ENCODE data around the gene POLR1A.

Gene POLR1A

DNA sequence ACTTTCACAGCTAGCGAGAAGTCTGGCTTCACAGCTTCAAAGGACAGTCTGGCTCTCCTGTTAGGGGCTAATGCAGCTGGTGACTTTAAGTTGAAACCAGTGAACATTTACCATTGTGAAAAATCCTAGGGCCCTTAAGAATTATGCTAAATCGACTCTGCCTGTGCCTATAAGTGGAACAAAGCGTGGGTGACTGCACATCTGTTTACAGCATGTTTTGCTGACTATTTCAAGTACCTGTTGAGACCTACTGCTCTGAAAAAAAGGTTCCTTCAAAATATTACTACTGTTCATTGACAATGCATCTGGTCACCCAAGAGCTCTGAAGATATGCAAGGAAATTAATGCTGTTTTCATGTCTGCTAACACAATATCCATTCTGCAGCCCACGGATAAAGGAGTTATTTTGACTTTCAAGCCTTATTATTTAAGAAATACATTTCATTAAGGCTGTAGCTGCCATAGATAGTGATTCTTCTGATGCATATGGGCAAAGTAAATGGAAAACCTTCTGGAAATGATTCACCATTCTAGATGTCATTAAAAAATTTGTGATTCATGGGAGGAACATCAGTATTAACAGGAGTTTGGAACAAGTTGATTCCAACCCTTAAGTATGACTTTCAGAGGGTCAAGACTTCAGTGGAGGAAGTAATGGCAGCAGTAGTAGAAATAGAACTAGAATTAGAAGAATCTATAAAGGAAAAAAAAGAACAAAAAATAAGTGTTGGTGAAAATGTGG lies 48.9 kb downstream of the POLR1A start:
- no peak for DNase-seq

DNA sequence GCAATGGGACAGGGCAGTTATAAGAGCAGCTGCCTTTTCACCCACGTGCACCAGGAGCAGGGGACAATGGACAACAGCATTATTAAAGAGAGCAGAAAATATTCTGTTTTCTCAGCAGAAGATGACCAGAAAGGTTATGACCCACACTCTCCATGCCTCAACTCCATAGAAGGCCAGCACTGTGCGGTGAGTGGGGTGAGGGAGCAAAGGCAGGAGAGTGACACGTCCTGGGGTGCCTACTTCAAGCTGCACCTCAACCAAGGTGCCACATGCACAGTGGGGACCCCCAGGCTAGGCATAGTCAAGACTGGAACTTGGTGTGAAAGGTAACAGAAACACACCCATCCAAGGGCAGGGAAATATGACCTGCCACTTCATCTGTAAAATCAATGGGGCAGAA lies 50.4 kb downstream of the POLR1A start:
- DNase-seq, result no peak

DNA sequence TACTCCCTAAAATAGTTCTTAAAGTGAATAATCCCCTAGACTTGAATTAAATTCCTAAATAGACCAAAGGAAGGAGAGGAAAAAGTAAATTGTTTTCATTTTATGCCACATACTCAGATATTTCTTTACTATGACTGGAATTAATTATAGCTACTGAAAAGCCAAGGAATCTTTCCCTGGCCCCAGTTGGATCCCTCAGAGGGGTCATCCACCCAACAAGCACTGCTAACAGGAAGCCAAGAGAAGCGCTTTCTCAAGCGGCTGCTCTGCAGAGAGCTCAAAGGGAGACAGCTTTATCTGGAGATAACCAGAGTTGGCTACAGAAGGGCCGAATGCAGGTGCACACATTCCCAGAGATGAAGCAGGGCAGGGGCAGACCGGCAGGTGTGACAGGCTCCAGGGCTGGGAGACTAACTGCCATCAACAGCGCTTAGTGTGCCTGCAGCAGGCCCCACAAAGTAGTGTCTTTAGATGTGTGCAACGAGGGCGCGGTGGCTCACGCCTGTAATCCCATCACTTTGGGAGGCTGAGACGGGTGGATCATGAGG lies 51.1 kb downstream of the POLR1A start:
- no peak for DNase-seq

DNA sequence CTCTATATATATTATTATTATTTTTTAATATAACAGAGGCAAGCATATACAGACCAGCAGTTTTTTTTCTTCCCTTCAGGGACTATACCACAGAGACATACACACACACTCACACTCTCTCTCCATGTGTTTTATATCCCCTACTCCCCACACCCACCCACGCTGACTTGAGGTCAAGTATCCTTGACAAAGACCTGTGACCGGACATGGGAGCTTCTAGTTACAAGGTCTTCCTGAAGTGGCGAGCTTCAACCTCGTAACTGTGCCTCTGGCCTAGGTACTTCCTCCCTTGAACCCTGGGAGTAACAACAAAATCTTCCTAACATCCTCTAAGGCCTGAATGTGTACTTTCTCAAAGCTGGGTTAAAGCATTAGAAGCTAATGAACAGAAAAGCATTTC lies 52.5 kb downstream of the POLR1A start:
- DNase-seq, result no peak

DNA sequence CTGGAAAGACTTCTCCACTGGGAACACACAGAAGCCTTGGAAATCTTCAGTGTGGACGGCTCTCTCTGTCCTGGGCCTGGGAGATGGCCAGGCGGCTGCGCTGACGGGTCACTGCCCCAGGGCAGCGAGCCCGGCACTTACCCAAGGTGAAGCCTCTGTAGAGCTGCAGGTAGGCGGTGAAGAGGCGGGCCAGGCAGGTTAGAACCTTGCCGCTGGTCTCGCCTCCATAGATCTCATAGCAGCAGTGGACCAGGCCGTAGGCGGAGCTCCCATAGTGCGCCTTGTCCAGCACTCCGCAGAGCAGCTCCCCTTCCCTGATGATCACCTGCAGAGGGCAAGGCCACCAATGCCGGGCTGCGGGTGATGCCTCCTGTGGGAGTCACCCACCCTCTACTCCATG lies 53.0 kb downstream of the POLR1A start:
- no peak for DNase-seq

DNA sequence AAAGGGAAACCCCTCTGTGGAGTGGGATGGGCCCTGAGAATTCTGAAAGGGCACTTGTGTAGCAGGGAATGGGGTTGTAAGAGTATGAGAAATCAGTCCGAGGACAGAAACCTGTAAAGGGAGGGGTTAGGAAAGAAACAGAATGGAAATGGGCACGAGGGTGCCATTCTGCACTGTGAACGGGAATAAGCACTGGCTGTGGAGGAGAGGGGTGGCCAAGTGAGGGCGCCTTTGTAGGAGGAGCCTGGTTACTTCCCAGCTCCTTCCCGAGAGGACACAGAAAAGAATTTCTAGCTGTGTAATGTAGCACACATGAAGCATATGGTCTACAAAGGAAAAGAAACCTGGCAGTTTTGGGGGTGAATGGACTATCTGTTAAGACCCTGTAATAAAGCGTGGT lies 53.4 kb downstream of the POLR1A start:
- DNase-seq, result no peak

DNA sequence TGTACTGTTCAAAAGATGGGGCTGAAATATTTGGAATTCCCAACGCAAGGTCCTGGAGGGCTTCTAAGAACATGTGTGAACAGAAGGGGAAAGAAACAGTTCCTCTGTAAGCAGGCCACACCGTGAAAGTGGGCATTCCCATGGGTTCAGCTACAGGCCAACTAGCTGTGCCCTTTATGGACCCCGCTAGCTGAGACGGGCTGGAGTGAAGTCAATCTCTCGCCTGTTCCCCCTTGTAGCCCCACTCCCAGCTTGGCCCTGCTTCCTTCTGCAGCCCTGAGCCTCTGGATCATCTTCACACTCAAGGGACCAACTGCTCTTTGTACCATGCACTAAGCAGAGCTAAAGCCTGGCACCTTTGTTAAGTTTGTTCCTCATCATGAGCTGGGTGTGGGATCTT lies 55.4 kb downstream of the POLR1A start:
- DNase-seq, result no peak

DNA sequence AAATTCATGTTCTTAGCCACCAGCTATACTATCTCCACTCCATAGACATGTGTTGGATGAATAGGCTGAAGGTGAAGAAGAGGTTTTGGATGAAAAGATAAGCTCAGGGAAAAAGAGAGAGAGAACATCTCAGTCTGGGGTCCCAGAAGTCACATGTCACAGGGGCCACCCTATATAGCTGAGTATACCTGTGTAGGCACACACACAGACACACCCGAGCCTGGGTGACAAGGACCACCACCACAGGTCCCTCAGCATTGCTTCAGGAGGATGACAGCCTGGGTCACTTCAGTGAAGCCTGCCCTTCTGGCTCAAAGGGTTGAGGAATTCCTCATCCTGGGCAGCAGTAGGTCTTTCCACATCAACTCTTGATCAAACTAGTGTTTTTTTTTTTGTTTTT lies 56.2 kb downstream of the POLR1A start:
- DNase-seq, result no peak

DNA sequence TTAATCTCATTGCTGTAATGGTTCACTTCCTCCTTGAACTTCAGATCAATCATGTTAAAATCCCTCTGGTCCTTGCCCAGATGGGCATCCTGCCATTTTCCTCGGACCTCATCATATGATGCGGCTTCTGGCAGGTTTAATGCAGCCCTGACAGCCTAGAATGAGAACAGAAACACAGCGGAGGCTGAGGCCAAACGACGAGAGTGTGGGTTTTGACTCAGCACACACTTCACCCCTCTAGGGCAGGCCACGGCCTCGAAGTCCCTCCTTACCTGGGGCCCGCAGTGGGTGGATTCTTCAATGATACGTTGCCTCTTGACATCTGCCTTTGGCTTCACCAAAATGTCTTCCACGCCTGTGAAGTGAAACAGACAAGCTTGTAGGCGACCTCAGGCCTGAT lies 56.8 kb downstream of the POLR1A start:
- no peak for DNase-seq

DNA sequence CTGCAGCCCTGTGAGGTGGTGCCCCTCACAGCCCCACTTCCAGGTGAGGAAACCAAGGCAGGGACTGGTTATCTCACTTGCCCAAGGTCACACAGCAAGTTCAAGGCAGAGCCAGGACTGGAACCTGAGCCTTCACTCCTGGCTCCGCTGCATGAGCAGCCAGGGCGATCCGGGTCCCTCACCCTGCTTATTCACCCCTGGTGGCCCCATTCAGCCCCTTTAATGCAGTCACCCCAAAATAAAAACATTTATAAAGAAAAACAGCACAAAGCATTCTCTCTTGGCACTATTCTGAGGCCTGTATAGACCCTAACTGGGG lies 57.3 kb downstream of the POLR1A start:
- no peak for DNase-seq

DNA sequence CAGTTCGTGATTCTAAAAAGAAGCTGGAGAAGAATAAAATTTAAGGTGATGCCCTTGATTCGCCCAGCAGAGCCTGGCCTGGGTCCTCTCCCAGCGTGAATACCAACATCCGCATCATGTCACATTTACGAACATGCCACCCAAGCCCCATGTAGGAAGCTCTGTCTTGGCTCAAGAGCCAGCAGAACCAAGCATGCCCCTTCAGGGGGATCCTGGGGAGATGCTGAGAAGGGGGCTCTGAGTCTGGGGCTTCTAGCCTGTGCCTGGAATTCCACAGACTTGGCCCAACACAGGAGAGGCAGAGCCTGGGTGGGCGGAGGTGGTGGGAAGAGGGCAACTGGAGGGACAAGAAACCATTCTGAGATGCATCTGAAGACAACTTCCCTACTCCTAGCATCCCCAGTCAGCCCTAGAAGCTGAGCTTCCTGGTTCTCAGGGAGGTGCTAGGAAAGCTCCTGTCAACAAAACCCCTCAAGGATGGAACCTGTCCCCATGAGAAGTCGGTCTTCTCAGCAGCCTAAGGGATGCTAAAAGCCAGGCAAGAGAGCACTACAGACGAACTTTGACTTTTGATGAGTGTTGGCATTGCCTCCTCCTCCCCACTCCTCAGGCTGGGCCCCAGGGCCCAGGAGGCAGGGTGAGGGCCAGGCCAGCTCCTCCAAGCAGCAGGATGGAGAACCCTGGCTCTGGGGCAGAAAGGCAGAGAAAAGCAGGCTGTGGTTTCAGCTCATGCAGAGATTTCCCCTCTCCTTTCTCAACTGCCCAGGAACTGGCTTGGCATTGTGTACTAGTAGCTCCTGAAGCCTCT lies 57.9 kb downstream of the POLR1A start:
- no peak for DNase-seq

DNA sequence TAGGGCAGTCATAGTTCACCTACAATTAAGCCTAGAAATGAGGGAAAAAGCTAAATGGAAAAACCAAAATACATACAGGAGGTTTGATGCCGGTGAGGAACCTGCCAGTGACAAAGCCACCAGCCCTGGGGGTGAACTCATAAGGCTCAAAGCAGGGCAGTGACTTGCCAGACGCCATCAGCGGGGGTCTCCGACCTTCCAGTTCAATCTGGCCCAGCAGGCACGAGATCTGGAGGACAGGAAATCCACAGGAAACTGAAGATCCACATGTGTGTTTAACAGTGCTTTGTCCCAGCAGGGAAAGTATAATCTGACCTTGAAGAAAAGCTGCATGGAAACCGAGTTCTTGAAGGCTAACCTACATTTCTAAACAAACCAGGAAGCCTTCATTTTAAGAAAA lies 60.1 kb downstream of the POLR1A start:
- no peak for DNase-seq

DNA sequence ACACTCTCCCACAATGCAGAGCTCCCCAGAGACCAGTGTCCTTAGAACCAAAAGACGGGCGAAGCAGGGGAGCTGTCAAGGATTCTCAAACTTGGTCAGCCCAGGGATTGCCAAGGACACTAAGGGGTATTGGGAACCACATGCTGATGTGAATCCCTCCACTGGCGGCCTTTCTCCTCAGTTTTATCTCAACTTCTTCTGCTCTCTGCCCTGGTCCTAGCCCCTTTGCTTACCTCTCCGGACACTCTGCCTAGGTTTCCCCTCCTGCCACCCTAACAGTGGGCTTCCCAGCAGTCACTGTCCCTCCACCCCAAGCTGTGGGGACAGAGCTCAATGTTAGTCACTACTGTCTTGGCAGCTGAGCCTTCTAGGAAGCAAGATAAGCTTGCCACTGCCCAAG lies 61.1 kb downstream of the POLR1A start:
- DNase-seq, result no peak

DNA sequence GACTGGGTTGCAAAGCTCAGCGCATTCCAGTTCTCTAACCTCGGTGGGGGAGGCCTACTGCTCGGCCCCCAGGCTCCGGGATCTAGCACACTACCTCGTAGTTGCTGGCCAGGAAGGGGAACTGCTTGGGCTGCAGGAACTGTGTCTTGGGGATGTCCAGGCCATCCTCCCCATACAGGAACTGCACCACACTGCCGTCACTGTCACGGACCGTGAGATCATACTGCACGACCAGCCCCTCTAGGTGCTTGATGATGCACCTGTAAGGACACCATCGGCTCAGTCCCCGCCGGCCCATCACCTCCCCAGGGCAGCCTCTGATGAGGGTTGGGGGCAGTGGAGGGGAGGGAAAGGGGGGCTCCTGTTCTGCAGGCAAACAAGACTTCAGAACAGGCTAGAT lies 61.6 kb downstream of the POLR1A start:
- DNase-seq, result no peak

DNA sequence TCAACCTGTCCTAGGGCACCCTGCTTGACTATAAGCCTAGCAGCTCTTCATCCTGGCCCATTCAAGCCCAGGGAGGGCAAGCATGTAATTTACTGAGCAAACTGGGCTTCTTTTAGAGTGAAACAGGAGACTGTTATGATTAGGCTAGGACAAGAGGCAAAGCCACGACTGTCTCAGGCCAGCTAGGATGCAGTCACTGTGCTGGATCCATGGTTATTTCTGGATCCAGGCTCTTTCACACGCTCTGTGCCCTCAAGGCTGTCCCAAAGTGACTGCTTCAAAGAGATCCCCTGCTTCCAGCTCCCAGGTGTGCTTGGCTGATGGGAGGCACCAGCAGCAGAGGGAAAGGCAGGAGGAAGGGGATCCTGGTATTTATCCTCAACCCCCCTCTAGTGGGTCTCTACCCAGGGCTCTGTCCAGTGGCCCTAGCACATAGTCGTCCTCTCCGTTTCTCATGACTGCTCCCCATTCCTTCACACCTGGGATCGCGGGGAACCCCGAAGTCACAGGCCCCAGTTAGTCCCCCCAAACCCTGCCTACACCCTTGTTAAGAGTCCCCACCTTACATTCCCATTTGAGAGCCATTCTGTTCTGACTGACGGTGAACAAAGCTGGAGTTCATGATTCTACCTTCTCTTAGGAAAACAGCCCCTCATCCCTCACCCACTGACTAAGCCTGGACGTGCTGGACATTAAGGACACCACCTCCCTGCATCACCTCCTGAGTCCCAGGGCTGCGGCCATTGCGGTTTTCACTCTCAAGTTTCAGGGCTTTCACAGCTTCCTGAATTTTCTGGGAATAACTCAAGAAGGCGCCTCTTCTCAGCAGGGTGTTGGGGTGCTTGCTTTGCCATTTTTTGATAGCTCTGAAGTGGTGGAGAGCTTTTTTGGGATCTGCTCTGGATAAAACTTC lies 63.2 kb downstream of the POLR1A start:
- no peak for DNase-seq

DNA sequence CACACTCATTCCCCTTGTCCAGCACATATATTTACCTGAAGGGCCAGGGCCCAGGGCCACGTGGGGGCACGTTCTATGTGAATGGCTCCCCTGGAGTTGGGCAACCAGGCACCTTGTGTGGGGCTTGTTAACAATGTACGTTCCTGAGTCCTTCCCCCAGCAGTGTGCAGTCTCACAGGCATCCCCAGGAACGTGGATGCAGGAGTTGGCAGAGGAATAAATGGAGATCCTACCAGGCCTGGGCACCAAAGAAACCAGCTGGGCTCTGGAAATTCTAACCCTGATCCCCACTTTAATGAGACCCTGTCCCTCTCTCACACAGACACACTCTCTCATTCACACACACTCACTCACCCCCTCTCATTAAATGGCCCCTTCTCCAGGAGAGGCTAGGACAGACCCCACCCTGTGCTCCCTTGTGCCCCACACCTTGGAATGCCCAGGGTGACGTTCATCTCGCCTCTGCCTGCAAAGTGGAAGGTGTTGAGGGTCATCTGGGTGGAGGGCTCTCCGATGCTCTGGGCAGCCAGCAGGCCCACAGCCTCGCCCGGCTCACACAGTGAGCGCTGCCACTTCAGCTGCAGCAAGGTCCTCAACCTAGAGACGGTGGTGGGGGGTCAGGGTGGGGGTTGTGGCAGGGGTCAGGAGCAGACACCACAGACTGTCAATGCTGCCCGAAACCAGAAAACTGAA lies 65.6 kb downstream of the POLR1A start:
- no peak for DNase-seq

DNA sequence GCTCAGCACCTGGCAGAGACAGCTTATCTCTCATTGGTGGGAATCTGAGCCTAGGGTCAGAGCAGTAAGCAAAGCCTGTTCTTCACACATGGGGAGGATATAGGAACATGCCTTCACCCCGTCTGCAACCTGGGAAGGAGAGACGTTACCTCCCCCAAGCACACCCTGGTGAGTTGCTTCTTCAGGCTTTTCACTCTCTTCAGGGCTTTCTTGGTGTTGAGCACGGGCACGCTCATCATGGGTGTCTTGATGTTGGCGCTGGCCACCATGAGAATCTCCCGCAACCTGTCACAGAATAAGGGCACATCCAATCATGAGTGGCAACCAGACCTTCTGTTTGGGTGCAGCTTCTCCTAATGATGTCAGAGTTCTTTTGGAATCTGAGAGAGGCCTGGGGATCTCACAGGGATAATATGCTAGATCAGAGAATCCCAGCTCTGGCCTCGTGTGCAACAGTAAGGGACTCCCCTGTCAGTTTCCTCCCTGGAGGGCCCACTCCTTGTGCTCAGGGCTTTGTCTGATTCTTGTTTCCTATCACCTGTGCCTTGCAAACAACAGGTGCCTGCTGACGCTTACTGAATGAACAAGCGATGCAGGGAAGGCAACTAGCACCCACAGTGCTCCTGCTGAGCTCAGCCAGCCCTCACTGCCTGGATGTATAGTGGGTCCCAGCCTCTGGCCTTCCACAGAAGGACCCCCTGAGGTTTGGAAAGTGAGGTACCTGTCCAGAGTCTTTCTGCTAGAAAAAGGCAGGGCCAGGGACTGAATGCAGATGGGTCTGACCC lies 66.3 kb downstream of the POLR1A start:
- peak; percentile 43 for DNase-seq

DNA sequence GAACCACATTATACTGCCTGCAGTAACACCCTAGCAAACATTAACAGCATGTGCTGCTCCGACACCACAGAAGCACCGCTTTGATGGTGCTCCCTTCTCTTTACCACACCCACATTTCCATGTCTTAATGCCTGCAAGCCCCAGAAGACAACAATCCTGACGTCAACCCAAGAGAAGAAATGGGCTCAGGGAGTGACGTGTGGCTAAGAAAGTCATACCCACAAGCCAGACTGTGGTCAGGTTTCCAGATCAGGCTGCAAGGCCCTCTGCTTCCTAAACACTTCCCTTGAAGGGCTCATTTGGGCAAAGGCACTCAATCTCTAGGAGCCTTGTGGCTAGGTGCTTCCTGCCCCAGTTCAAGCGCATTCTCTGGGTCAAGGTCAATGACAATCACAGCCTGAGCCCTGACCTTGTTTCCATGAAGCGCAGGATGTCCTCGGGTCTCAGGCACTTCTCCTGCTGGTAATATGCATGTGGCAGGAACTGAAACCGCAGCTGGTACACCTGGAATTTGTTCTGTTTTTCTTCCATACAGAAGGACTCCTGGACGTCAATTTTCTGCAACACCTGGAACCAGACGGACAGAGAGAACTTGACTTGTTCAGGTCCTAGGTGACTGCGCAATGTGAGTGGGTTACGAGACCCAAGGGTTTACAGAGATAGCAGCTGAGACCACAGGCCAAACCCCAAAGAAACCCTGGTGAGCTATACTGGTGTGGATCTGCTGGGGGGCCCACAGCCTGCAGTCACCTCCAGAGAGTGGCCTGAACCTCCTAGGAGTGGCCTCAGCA lies 67.2 kb downstream of the POLR1A start:
- peak; percentile 88 for DNase-seq

DNA sequence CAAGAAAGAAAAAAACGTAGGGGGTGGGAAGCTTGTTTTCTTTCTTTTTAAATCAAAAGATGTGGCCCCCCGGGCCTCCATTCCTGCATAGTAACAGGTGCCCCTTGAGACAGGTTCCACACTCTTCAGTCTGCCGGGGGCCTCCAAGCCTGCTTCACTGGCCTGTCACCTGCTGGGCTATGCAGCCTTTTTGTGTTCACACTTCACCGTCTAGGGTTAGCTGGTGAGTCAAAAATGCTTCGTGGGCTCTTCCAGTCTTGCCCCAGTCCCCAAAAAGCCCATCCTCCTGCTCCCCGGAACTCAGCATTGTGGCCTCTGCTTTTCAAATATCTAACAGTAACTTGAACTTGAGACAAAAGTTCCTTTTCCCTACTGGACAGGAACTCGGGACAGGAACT lies 67.9 kb downstream of the POLR1A start:
- no peak for DNase-seq

DNA sequence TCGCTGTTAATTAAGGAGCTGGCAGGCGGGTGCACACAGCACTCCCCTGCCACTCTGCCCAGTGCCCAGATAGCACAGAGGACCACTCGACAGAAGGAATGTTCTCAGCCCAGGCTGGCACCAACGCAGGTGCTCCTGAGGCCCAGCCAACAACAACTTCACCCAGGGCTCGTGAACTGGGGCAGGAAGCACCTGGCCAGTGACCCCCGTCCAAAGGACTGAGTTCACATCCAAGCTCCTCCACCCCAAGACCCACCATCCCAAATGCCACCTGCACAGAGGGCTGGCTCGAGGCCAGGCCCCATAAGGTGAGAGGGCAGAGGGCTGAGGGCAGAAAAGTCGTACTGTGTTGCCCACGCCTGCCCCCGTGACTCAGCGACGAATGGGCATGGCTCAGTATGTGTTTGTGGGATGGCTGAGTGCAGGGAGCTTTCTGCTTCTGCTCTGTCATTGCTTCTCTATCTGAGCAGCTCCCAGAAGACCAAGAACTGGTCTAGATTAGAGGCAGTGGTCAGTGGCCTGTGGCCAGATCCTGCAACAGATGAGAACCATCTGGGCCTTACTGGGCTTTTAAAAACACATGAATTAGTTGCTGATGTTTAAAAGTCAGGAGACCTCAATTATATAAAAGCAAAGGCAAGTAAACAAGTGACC lies 68.4 kb downstream of the POLR1A start:
- peak; percentile 68 for DNase-seq
